ENCODE data around the gene CD200. TPM values are rescaled to one million over a fixed set of nuclear protein-coding genes. Genes with fewer than 3 reads are reported as not detected.

Gene CD200
- total and polyA plus RNA-seq, 10 of the 15 experiments (the other 5 are each of a cell fraction or from before 2014, with no cell fraction given), result 21.2 to 84.3 (median 33.2) TPM

- no peak for TF ChIP-seq POLR2AphosphoS2 (IDR thresholded peaks at IDR 0.05; ENCODE audit: low read depth, low read length)
- no peak for TF ChIP-seq TCF12 (IDR thresholded peaks at IDR 0.05; ENCODE audit: low read depth, low read length)
- no peak for TF ChIP-seq SKIL (IDR thresholded peaks at IDR 0.05; ENCODE audit: low read depth, poor library complexity, severe bottlenecking)
- TF ChIP-seq ZNF207 (IDR thresholded peaks at IDR 0.05; ENCODE audit: borderline replicate concordance), result no peak
- no peak for TF ChIP-seq FOXK2 (IDR thresholded peaks at IDR 0.05)
- no peak for TF ChIP-seq NFXL1 (IDR thresholded peaks at IDR 0.05; ENCODE audit: borderline replicate concordance)
- no peak for TF ChIP-seq IKZF2 (IDR thresholded peaks at IDR 0.05)
- TF ChIP-seq GATAD2B (conservative IDR thresholded peaks at IDR 0.05; ENCODE audit: low read depth), result no peak
These were observed 27.6 kb downstream of the CD200 start (continued) for GRCh38 chr3:112360561-112360960.

- Histone ChIP-seq H3K79me2 (ENCODE audit: control insufficient read depth, insufficient read depth, low read length) (no peaks in the 10 kb centered on the region), H3K9ac (ENCODE audit: control insufficient read depth, insufficient read depth, low read length) (no peak overlapping the region), H3K36me3 (ENCODE audit: control insufficient read depth in 2 of 2, insufficient read depth in 2 of 2, low read length in 1 of 2) (peaks cover 0 to 18% of the 10 kb centered on the region in 2 experiments; a peak in 2 of 4 replicates), H3K4me2 (ENCODE audit: control insufficient read depth, insufficient read depth) (no peak overlapping the region), H3K4me1 (ENCODE audit: control insufficient read depth, insufficient read depth, low read length) (peaks cover 43% of the 10 kb centered on the region), H4K20me1 (ENCODE audit: control insufficient read depth, insufficient read depth) (no peaks in the 10 kb centered on the region), H3K27ac (ENCODE audit: control insufficient read depth, insufficient read depth) (no peak overlapping the region), H3K4me3 (no peak overlapping the region), H3K9me3 (replicated peaks; ENCODE audit: control insufficient read depth, insufficient read depth, low read length) (no peaks in the 10 kb centered on the region), H3K27me3 (replicated peaks in 1 of 2; ENCODE audit: control insufficient read depth in 2 of 2, insufficient read depth in 2 of 2, low read length in 1 of 2) (no peaks in the 10 kb centered on the region), H2AFZ (ENCODE audit: control insufficient read depth, low read depth, low read length) (no peak overlapping the region)
- ChIA-PET SMC1A (ENCODE audit: uncharacterized antibody, unreplicated experiment) (interaction anchor here (0.6 to 6.7 kb wide), 9 partner anchors 9 to 251 kb away, joined by 3 to 99 read pairs (median 7); partner anchors contain the start of gene CD200), CTCF (interaction anchor here (0.8 to 3.7 kb wide), 5 partner anchors 10 to 169 kb away, joined by 3 to 31 read pairs (median 4); no protein-coding TSS in a partner anchor), RAD21 (ENCODE audit: unreplicated experiment) (interaction anchor here (0.7 to 4.9 kb wide), 7 partner anchors 11 to 251 kb away, joined by 3 to 43 read pairs (median 8); partner anchors contain the start of gene CD200), POLR2A (interaction anchor here (0.8 to 2.7 kb wide), 5 partner anchors 11 to 77 kb away, joined by 4 to 12 read pairs (median 5); partner anchors contain the start of gene CD200)
- in situ Hi-C loops (cut with MboI), result no loop called here
- intact Hi-C loops (cut with micrococcal nuclease; ENCODE audit: unreplicated experiment), result no loop called here
- no peak for FAIRE-seq
- DNase-seq (ENCODE audit: low read depth, low spot score), result no peak
- TSS peak; percentile 22 for BruUV-seq (replicated peaks)
- WGBS (ENCODE audit: insufficient coverage, insufficient replicate concordance, low lambda C conversion rate, missing lambda C conversion rate), result 96% methylated on average over 2 of the region's 2 CpGs
- no peak for ATAC-seq
- TF ChIP-seq MLLT1 (IDR thresholded peaks at IDR 0.05) (no peak), ZZZ3 (IDR thresholded peaks at IDR 0.05; ENCODE audit: control insufficient read depth, insufficient read length, low read depth) (no peak), PAX8 (IDR thresholded peaks at IDR 0.05) (no peak), RBBP5 (conservative IDR thresholded peaks at IDR 0.05) (no peak), SREBF1 (IDR thresholded peaks at IDR 0.05; ENCODE audit: low read length) (no peak), E2F4 (IDR thresholded peaks at IDR 0.05; ENCODE audit: low read depth, low read length) (no peak), MYC (IDR thresholded peaks at IDR 0.05; ENCODE audit: insufficient read depth, insufficient read length, insufficient replicate concordance, low read length, severe bottlenecking) (no peak), TARDBP (IDR thresholded peaks at IDR 0.05; ENCODE audit: borderline replicate concordance) (no peak), PML (IDR thresholded peaks at IDR 0.05; ENCODE audit: low read length) (no peak), EP300 (IDR thresholded peaks at IDR 0.05; ENCODE audit: borderline replicate concordance in 1 of 2, control insufficient read depth in 1 of 2, low read depth in 2 of 2, low read length in 2 of 2) (no peak), ZNF24 (IDR thresholded peaks at IDR 0.05) (no peak), CHD1 (IDR thresholded peaks at IDR 0.05; ENCODE audit: low read depth, low read length) (no peak), RAD51 (IDR thresholded peaks at IDR 0.05) (no peak)
These were observed 29.3 kb downstream of the CD200 start for GRCh38 chr3:112362221-112362620.

Measured in GM12878 (cell line).